Cerebellar cortex (tissue), 1 donor: ENCODE data around the gene ANGPTL2.

ENCODE experiments used
- DNase-seq: peaks from one replicate; pipeline ENCODE4 v3.0.0-alpha.2; 2015; ENCODE audit warnings: low spot score

The ANGPTL2 gene

DNA sequence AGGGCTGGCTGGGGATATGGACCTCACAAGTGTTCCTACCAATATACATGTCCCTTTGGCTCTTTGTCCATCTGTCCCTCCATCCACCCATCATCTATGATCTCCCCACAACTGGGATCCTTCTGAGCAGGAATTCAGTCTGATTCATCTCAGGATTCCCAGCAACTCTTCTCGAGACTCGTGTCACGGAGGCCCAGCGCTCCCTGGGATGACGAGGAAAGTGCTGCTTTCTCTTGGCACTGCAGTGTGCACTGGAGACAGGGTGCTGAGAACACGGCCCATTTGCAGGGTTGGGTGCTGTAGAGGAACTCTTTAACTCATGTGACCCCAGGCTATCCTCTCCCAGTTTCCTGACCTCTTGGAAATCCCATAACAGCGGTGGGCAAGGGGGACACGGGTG is 72.9 kb downstream of the ANGPTL2 start:
- DNase-seq: no peak

GRCh38 chr9:127049044-127049443 is 73.4 kb downstream of the ANGPTL2 start:
- DNase-seq: no peak

- no peak for DNase-seq
These were observed 74.5 kb downstream of the ANGPTL2 start for GRCh38 chr9:127047971-127048370.

- no peak for DNase-seq
These were observed 77.3 kb downstream of the ANGPTL2 start for GRCh38 chr9:127045148-127045547.

DNA sequence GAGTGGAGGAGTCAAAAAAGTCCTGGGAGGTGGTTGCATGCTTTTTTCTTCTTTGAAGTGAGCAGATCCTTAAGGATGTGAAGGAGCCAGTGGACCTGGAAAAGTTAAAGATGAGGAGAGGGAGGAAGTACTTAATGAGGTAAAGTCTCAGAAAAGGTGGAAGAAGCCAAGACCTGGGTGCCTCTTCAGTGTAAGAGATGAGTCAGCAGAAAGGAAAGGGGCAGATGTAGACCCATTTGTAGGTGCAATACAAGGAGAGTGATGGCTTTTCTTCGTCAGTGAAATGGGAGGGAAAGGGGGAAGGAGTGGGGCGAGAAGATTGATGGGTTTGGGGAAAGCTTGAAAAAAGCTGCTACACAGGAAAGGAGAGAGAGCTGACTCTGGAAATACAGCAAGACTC is 82.9 kb downstream of the ANGPTL2 start:
- DNase-seq: no peak

DNA sequence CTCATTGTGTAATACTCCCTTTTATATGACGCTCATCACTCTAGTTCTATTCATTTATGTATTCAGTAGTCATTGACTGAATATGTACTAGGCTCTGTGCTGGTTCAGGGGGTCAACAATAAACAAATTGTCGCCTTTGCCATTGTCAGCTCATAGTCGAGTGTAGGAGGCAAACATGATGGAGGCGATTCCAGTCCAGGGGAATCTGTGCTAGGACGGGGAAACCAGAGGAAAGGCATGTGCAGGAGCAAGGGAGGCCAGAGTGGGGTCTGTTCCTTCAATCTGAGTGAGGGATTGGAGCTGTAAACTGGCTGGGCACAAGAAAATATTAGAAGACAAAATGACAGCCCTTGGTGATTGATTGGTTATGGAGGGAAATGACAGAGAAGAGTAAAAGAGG is 83.9 kb downstream of the ANGPTL2 start:
- no peak for DNase-seq
